ENCODE results near the gene SELENBP1.

GRCh38 chr1:151367658-151368392 is 4.7 kb downstream of the SELENBP1 start:
- TF ChIP-seq EZH2 (IDR thresholded peaks at IDR 0.05): no peak
- TF ChIP-seq POLR2AphosphoS5 (IDR thresholded peaks at IDR 0.05; ENCODE audit: borderline replicate concordance, low read depth, low read length): no peak

Measured in SK-N-MC (cell line).